GM19099 (cell line): ENCODE data around the gene TNNC1.
A peak's percentile ranks its signal among the peaks of the same experiment; 100 is the strongest.

Experiments used
- POLR2A ChIP-seq: IDR thresholded peaks from 3 replicates; pipeline ENCODE4 v1.6.1; 2011; ENCODE audit warnings: low read depth; ENCODE audit not compliant: insufficient read length; ENCODE audit errors: extremely low read depth

TNNC1 gene

DNA sequence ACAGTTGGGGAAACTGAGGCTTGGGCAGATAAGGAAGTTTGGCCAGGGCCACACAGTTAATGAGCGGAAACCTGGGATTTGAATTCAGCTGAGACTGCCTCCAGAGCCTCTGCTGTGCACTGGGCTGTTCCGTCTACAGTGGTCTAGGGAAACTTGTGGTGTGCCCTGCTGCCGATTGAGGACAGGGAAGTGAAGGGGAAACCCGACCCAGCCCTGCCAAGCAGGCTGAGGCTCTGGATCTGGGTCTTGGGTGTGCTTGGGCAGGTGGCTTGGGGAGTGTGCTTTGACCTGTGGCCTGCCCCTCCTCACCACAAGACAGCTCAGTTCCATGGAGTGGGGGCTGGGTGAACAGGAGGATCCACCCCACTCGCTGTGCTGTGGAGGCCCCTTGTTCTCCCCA, 19.2 kb upstream of the TNNC1 start:
- TF ChIP-seq POLR2A, result no peak

DNA sequence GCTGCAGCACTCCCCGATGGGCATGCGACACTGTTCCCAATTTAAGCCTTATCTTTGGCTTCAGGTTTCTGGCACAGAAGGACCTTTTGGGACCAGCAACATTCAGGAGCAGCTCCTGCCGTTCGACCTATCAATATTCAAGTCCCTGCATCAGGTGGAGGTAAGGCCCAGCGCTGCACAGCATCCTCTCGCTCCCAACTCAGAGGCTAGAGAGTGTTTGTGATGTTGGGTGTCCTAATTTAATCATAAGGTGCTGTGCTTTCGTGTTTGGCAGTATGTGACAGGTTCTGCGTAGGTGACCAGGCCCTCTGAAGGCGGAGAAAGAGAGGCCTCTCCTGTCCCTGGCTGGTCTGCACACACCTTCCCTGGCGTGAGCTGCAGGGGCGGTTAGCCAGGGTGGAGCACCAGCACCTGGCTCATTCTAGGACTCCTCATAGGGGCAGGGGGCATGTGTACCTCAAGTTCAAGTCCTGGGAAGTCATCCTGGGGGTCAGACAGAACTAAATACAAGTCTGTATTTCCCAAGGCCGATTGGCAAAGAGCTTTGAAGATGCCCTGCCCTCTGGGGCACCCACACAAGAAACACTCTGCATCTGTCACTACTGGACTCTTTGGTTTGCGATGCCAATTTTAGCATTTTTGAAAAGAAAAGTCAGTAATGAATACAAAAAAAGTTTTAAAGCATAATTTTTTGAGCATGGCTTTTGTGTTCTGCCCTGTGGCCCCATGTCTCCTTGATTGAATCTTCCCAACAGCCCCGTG, 18.6 kb upstream of the TNNC1 start:
- no peak for TF ChIP-seq POLR2A

- no peak for TF ChIP-seq POLR2A
Measured at GRCh38 chr3:52471371-52472238, 17.8 kb upstream of the TNNC1 start.

- no peak for TF ChIP-seq POLR2A
Measured at GRCh38 chr3:52470920-52471319, 17.1 kb upstream of the TNNC1 start.

- no peak for TF ChIP-seq POLR2A
Measured at GRCh38 chr3:52469001-52469400, 15.2 kb upstream of the TNNC1 start.

GRCh38 chr3:52468336-52468735, 14.5 kb upstream of the TNNC1 start:
- no peak for TF ChIP-seq POLR2A

DNA sequence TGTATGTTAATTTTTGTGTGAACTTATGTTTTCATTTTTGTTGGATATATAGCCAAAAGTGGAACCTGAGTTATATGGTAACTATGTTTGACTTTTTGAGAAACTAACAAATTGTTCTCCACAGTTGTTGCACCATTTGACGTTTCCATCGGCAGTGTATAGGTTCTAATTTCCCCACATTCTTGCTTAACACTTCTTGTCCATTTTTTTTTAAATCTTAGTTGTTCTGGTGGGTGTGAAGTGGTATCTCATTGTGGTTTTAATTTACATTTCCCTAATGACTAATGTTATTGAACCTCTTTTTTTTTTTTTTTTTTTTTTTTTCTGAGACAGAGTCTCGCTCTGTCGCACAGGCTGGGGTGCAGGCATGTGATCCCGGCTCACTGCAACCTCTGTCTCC, 9.6 kb upstream of the TNNC1 start:
- TF ChIP-seq POLR2A, result no peak

DNA sequence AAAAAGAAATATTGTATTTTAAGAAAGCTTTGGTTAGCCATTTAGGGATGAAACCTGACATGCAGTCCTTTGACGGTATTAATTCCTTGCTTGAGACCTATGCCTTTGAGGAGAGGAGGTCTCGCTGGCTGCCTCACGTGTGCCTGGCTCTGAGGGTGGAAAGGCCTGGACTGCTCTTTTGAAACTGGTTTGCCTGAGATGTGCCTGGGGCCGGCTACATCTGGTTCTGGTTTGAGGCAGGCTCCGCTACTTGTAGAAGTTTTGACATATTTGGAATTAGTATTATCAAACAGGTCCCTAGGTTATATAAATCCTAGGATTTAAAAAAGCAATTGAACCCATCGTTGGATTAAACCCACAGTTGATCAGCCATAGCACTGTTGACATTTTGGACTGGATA, 8.0 kb upstream of the TNNC1 start:
- no peak for TF ChIP-seq POLR2A

- TF ChIP-seq POLR2A, result no peak
Measured at GRCh38 chr3:52458770-52459545, 5.1 kb upstream of the TNNC1 start.

DNA sequence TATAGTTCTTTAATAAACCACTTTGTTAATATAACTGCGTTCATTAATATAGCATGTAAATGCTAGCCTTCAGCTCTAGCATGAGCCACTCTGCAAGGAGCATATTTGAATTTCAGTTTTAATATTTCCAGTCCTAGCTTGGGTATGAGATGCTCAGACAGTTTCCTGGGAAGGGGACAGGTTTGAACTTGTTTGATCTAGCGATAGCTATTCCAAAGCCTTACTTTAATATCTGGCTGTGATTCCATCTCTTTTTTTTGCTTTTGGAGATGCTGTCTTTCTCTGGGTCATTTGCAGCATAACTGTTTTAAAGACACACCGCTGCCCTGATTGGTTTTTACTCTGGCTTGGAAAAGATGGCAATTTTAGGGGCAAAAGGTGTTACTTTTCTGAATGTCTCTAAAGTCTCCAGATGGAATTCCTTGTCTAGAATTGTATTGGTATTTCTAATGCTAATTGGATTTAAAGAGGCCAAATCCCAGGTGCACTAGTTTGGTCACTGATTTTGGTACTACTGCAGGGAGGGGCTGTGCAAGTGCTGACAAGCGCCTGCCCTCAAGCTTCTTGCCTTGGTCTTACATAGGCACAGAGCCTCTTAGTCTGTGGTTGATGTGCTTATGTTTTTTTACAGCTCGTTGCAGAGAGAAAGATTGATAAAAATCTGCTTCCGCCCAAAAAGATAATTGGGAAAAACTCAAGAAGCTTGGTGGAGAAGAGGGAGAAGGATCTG, 4.4 kb upstream of the TNNC1 start:
- TF ChIP-seq POLR2A, result no peak

GRCh38 chr3:52456800-52457183, 3.0 kb upstream of the TNNC1 start:
- no peak for TF ChIP-seq POLR2A

GRCh38 chr3:52456169-52456799, 2.4 kb upstream of the TNNC1 start:
- no peak for TF ChIP-seq POLR2A

- peak; percentile 86 for TF ChIP-seq POLR2A
Measured at GRCh38 chr3:52455283-52456168, 1.7 kb upstream of the TNNC1 start, which contains the start of gene NISCH. Gene NISCH, plus strand, starts transcription at chr3:52455604. Its CDS starts 38 bp downstream, at chr3:52455642.
